ENCODE measurements around the gene PTPRE.

The PTPRE gene

DNA sequence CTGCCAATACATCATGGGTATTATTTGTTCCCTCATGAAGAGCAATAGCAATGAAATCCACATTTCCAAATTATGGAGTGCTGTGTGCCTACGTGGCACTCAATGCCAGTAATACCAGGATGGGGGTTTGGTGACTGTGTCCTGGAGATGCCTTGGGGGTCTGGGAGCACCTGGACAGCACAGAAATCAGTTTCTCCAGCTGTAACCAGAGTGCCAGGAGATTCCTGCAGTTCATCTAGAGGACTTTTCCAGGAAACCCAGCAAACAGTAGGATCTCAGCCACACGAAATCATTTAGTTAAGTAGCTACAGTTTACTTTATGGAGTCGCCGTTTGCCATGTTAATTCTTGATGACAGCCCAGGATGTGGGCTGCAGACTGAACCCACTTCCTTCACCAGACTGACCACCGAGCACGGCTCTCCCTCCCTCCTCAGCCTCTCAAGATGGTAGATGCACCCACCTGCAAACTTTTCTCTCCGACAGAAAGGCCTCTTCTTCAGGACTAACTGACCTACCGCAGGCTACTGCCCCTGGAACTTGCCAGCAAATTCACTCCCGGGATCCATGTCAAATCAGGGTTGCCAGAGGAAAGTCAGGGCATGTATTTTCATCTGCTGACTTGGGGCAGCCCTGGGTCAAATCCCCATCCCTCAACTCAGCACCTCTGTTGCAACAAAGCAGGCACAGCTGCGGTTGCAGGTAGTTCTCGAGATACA, 189.0 kb downstream of the PTPRE start:
- TF ChIP-seq, protein P1, sequence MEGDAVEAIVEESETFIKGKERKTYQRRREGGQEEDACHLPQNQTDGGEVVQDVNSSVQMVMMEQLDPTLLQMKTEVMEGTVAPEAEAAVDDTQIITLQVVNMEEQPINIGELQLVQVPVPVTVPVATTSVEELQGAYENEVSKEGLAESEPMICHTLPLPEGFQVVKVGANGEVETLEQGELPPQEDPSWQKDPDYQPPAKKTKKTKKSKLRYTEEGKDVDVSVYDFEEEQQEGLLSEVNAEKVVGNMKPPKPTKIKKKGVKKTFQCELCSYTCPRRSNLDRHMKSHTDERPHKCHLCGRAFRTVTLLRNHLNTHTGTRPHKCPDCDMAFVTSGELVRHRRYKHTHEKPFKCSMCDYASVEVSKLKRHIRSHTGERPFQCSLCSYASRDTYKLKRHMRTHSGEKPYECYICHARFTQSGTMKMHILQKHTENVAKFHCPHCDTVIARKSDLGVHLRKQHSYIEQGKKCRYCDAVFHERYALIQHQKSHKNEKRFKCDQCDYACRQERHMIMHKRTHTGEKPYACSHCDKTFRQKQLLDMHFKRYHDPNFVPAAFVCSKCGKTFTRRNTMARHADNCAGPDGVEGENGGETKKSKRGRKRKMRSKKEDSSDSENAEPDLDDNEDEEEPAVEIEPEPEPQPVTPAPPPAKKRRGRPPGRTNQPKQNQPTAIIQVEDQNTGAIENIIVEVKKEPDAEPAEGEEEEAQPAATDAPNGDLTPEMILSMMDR (conservative IDR thresholded peaks at IDR 0.05; ENCODE audit: low read length), result no peak
- TF ChIP-seq EZH2phosphoT487 (IDR thresholded peaks at IDR 0.05; ENCODE audit: borderline replicate concordance), result no peak
- peaks cover 9% of the 10 kb centered on the region for H4K20me1 ChIP-seq (ENCODE audit: insufficient read depth, low read length, poor library complexity, severe bottlenecking)
- H3F3A ChIP-seq (ENCODE audit: low read depth), result no peaks in the 10 kb centered on the region; the same call in 1 of the 2 replicates
- H3K4me3 ChIP-seq (ENCODE audit: low read length, poor library complexity, severe bottlenecking), result peak overlapping the region; percentile 54
- no peaks in the 10 kb centered on the region for H3K9me3 ChIP-seq (ENCODE audit: insufficient read depth, low read depth, low read length)
- no peaks in the 10 kb centered on the region for H3K27me3 ChIP-seq (ENCODE audit: insufficient read depth, low read length, poor library complexity, severe bottlenecking)
- H3K9me2 ChIP-seq (replicated peaks; ENCODE audit: low read depth, low read length), result no peaks in the 10 kb centered on the region
- H3K4me2 ChIP-seq (ENCODE audit: low read depth, low read length, poor library complexity, severe bottlenecking), result peak overlapping the region; percentile 74
- peaks cover 41% of the 10 kb centered on the region; the same call in 1 of the 2 replicates for H3K79me2 ChIP-seq (ENCODE audit: insufficient read depth, low read length)
- peak overlapping the region; percentile 5 for H3K9ac ChIP-seq (ENCODE audit: low read depth, low read length, poor library complexity, severe bottlenecking)
- H3K36me3 ChIP-seq (ENCODE audit: insufficient read depth, low read length), result peaks cover 43% of the 10 kb centered on the region; the same call in 1 of the 2 replicates
- peaks cover 26% of the 10 kb centered on the region for H3K4me1 ChIP-seq (ENCODE audit: insufficient read depth, low read length, poor library complexity, severe bottlenecking)
- H2AFZ ChIP-seq (ENCODE audit: low read length), result no peak overlapping the region

DNA sequence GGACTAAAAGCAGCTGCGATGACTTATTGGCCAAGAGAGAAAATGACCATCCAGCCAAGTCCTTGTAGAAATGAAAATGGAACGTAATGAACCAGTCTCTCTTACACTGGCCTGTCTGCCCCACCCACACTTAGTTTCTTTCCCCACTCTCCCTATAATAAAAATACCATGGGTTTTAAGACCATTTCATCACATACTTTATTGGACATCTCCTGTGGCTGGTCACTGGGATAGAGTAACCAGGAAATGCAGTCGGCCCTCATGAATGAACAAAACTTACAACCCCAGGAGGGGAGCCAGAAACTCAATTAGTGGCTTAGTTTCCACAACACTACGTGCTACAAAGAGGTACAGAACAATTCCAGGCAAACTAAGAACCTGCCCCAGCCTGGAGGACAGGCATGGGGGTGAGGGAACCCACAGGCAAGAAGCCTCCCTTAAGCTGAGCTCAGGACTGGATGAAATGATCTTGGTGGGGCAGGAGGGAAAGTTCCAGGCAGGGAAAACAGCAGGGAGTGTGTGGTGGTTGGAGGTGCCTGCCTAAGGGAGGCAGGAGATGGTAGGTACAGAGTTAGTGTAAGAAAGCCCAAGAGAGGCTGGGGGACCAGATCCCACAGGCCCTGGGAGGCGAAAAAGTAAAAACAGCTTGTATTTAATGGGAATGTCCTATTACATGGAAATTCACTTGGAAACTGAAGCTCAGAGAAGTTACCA, 189.7 kb downstream of the PTPRE start:
- Histone ChIP-seq H3K4me2 (ENCODE audit: low read depth, low read length, poor library complexity, severe bottlenecking) (peak overlapping the region; percentile 74), H3K9ac (ENCODE audit: low read depth, low read length, poor library complexity, severe bottlenecking) (peak overlapping the region; percentile 5), H3K36me3 (ENCODE audit: insufficient read depth, low read length) (peaks cover 50% of the 10 kb centered on the region), H3K4me1 (ENCODE audit: insufficient read depth, low read length, poor library complexity, severe bottlenecking) (peaks cover 26% of the 10 kb centered on the region), H3K9me2 (replicated peaks; ENCODE audit: low read depth, low read length) (no peaks in the 10 kb centered on the region), H3K9me3 (ENCODE audit: insufficient read depth, low read depth, low read length) (no peaks in the 10 kb centered on the region), H3K79me2 (ENCODE audit: insufficient read depth, low read length) (peaks cover 49% of the 10 kb centered on the region; the same call in 1 of the 2 replicates), H3F3A (ENCODE audit: low read depth) (no peaks in the 10 kb centered on the region; the same call in 1 of the 2 replicates), H3K27me3 (ENCODE audit: insufficient read depth, low read length, poor library complexity, severe bottlenecking) (no peaks in the 10 kb centered on the region), H3K4me3 (ENCODE audit: low read length, poor library complexity, severe bottlenecking) (peak overlapping the region; percentile 54), H4K20me1 (ENCODE audit: insufficient read depth, low read length, poor library complexity, severe bottlenecking) (peaks cover 10% of the 10 kb centered on the region), H2AFZ (ENCODE audit: low read length) (no peak overlapping the region)
- no peak for TF ChIP-seq EZH2phosphoT487 (IDR thresholded peaks at IDR 0.05; ENCODE audit: borderline replicate concordance)
- TF ChIP-seq, protein P1 (conservative IDR thresholded peaks at IDR 0.05; ENCODE audit: low read length), result no peak

DNA sequence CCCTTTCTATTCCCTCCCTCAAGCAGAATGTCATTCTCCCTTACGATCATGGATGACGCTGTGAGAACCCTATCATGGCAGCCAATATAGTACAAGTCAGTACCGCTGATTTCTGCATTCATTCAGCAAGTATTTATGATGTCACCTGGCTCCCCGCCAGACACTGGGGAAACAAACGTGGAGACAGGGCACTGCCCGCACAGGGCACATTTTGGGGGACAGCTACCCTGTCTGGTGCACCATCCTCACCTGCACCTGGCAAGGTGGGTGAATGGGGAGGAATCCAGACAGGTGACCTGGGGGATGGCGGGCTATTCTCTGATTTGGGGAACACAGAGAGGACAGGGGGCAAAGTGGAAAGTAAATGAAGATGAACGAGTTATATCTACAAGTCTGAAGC, 190.9 kb downstream of the PTPRE start:
- Histone ChIP-seq H3K4me2 (ENCODE audit: low read depth, low read length, poor library complexity, severe bottlenecking) (no peak overlapping the region), H3F3A (ENCODE audit: low read depth) (no peaks in the 10 kb centered on the region; the same call in 1 of the 2 replicates), H3K27me3 (ENCODE audit: insufficient read depth, low read length, poor library complexity, severe bottlenecking) (no peaks in the 10 kb centered on the region)

More for the DNA sequence above, 190.9 kb downstream of the PTPRE start:
- Histone ChIP-seq H2AFZ (ENCODE audit: low read length) (no peak overlapping the region), H3K9me3 (ENCODE audit: insufficient read depth, low read depth, low read length) (no peaks in the 10 kb centered on the region), H3K4me3 (ENCODE audit: low read length, poor library complexity, severe bottlenecking) (no peak overlapping the region), H3K4me1 (ENCODE audit: insufficient read depth, low read length, poor library complexity, severe bottlenecking) (peaks cover 26% of the 10 kb centered on the region), H4K20me1 (ENCODE audit: insufficient read depth, low read length, poor library complexity, severe bottlenecking) (peaks cover 17% of the 10 kb centered on the region), H3K79me2 (ENCODE audit: insufficient read depth, low read length) (peaks cover 57% of the 10 kb centered on the region; the same call in 1 of the 2 replicates), H3K9me2 (replicated peaks; ENCODE audit: low read depth, low read length) (no peaks in the 10 kb centered on the region), H3K36me3 (ENCODE audit: insufficient read depth, low read length) (peaks cover 62% of the 10 kb centered on the region), H3K9ac (ENCODE audit: low read depth, low read length, poor library complexity, severe bottlenecking) (no peak overlapping the region)
- no peak for TF ChIP-seq EZH2phosphoT487 (IDR thresholded peaks at IDR 0.05; ENCODE audit: borderline replicate concordance)
- TF ChIP-seq, protein P1 (conservative IDR thresholded peaks at IDR 0.05; ENCODE audit: low read length), result no peak

Measured in Loucy (cell line).